Prostate gland (tissue), 2 donors: Measurements from ENCODE around the gene PEMT. TPM values are rescaled to one million over a fixed set of nuclear protein-coding genes. Genes with fewer than 3 reads are reported as not detected.

ENCODE experiments used
- DNase-seq: peaks from one replicate; pipeline ENCODE4 v3.0.0-alpha.2; 2019; ENCODE audit warnings: low spot score
- H3K27ac ChIP-seq, 2 donors: fragments of 200-600 bp; sonication (generic); 2 replicates each; pipeline ENCODE4 v1.5.1; 2017 to 2019
- H3K27me3 ChIP-seq: fragments of 200-600 bp; sonication (generic); replicated peaks from 2 replicates; pipeline ENCODE4 v1.5.1; 2019; ENCODE audit not compliant: insufficient read depth
- H3K36me3 ChIP-seq, 2 donors: fragments of 200-600 bp; sonication (generic); 1 replicate in 1 of 2; 2 replicates in 1 of 2; pipeline versions ENCODE4 v1.5.1 to v1.8.1; 2017 to 2019
- H3K4me1 ChIP-seq: fragments of 200-600 bp; sonication (generic); replicated peaks from 2 replicates; pipeline ENCODE4 v1.5.1; 2019
- H3K4me3 ChIP-seq, 2 donors: fragments of 200-600 bp; sonication (generic); 2 replicates each; pipeline ENCODE4 v1.5.1; 2017 to 2019
- H3K9me3 ChIP-seq: fragments of 200-600 bp; sonication (generic); 2 replicates; pipeline ENCODE4 v1.5.1; 2017
- POLR2A ChIP-seq: fragments of 450-650 bp; IDR thresholded peaks from one replicate; pipeline ENCODE4 v1.6.1; 2016; ENCODE audit warnings: antibody characterized with exemption, mild to moderate bottlenecking
- POLR2AphosphoS5 ChIP-seq: sonication (generic); formaldehyde crosslinking; IDR thresholded peaks from one replicate; pipeline ENCODE4 v1.6.1; 2017; ENCODE audit warnings: antibody characterized with exemption
- WGBS: methylation state at CpG from one replicate; pipeline ENCODE4 v1.1.5; 2018; 5-methylcytosine and 5-hydroxymethylcytosine counted together
- intact Hi-C: fragments of 100-400 bp; cut with DNase I; formaldehyde crosslinking; loops from one replicate; pipeline ENCODE4 v1.14.2; 2022
- total RNA-seq, 2 donors: library from RNA; depleted of rRNA; stranded (reverse); fragments of >200 nt; gene quantifications; one replicate each; pipeline ENCODE4 v1.1.0, GENCODE V29; 2016
- TF ChIP-seq, protein P1 (sequence below), 4 experiments: fragments of 200-600 bp in 2 of 4; fragments of 450-650 bp in 2 of 4; sonication (generic) in 2 of 4; IDR thresholded peaks; 1 replicate in 3 of 4; 2 replicates in 1 of 4; pipeline ENCODE4 v1.5.1; 2016 to 2019; ENCODE audit warnings: antibody characterized with exemption in 4 of 4, mild to moderate bottlenecking in 2 of 4, moderate library complexity in 2 of 4

Gene PEMT
- total RNA-seq, 2 donors from 2014 or later, result 67.0 to 145 TPM

DNA sequence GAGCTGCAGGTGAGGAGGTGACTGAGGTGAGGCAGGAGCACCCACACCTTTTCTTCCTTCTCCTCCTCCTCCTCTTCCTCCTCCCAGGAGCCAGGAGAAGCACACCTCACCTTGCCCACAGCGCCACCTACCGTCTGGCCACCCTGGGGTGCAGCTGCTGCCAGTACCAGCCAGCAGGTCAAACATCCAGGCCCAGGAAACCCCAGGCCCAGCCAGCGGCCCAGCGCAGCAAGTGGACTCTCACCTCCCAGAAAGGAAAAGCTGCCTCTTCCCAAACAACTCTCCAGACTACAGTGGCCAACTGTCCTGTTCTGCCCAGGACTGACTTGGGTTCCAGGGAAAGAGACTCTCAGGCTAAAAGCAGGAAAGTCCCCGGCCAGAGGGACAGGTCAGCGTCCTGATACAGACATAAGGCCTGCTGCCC is 22.7 kb downstream of the PEMT start:
- no peaks in the 10 kb centered on the region for H3K36me3 ChIP-seq
- peak overlapping the region; percentile 68 to 82 for H3K27ac ChIP-seq
- 75% methylated on average over 6 of the region's 6 CpGs for WGBS
- no peaks in the 10 kb centered on the region for H3K27me3 ChIP-seq
- peaks cover 24% of the 10 kb centered on the region for H3K4me1 ChIP-seq
- TF ChIP-seq, protein P1, sequence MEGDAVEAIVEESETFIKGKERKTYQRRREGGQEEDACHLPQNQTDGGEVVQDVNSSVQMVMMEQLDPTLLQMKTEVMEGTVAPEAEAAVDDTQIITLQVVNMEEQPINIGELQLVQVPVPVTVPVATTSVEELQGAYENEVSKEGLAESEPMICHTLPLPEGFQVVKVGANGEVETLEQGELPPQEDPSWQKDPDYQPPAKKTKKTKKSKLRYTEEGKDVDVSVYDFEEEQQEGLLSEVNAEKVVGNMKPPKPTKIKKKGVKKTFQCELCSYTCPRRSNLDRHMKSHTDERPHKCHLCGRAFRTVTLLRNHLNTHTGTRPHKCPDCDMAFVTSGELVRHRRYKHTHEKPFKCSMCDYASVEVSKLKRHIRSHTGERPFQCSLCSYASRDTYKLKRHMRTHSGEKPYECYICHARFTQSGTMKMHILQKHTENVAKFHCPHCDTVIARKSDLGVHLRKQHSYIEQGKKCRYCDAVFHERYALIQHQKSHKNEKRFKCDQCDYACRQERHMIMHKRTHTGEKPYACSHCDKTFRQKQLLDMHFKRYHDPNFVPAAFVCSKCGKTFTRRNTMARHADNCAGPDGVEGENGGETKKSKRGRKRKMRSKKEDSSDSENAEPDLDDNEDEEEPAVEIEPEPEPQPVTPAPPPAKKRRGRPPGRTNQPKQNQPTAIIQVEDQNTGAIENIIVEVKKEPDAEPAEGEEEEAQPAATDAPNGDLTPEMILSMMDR (IDR thresholded peaks at IDR 0.05), result peak; percentile 69 to 91 (median 83)
- TF ChIP-seq POLR2AphosphoS5 (peak; percentile 52), POLR2A (no peak)
- intact Hi-C loops, result loop anchor here (5.0 kb wide), 1 partner anchor 211 kb away; no protein-coding TSS in a partner anchor
- DNase-seq, result peak; percentile 76
- H3K9me3 ChIP-seq, result no peaks in the 10 kb centered on the region
- H3K4me3 ChIP-seq, result no peak overlapping the region

DNA sequence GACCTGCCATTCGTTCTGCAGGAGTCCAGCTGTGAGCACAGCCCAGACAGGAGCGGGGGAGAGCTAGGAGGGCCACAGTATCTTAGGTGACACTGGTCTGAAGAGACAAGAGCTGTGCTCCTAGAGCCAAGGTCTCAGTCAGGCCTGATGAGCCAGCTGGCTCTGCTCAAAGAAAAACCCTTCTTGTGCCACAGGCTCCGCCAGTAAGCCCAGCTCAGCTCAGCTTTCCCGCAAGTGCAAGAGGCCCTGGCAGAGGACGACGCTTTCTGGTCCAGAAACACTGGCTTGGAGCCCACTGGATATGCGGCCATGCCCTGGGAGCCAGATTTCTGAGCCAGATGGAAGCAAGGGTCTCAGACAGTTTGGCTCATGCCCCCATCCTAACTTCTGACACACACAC is 23.9 kb downstream of the PEMT start:
- H3K4me1 ChIP-seq, result peaks cover 24% of the 10 kb centered on the region

DNA sequence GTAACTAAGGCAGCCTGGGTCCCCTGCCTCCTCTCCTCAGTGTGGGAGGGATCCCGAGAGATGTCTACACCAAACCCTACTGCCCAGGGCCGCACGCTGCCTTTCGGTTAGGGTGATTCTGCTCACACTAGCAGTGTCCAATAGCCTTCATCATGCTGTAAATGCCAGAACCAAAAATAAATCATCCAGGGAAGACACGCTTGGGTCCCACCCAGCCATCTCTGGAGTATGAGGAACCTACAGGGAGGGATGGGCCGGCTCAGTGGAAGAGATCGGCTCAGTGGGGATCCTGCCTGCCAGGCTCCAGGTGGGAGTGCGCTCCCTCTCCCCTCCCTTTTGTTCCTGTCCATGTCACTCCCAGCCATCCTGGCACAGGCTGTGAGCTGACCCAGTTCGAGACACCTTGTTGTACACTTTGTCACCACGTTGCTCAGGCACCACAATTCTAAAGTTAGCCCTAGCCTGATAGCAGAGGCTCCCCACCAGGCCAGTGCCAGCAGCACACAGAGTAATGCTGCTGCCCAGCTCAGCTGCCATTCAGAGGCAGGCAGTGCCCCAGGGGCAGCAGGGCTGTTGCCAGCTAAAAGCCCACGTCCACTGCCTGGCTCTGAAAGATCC is 24.5 kb downstream of the PEMT start:
- Histone ChIP-seq H3K36me3 (no peaks in the 10 kb centered on the region), H3K27ac (peak overlapping the region; percentile 68 to 82), H3K4me3 (no peak overlapping the region), H3K4me1 (peaks cover 28% of the 10 kb centered on the region), H3K27me3 (no peaks in the 10 kb centered on the region), H3K9me3 (no peaks in the 10 kb centered on the region)
- TF ChIP-seq POLR2AphosphoS5, result no peak
- TF ChIP-seq POLR2A, result no peak
- TF ChIP-seq, protein P1 (IDR thresholded peaks at IDR 0.05), result no peak
- no peak for DNase-seq
- 41% methylated on average over 11 of the region's 11 CpGs for WGBS
- intact Hi-C loops, result loop anchor here (5.0 kb wide), 1 partner anchor 210 kb away; no protein-coding TSS in a partner anchor

More for the DNA sequence above, 23.9 kb downstream of the PEMT start:
- peak; percentile 92 for DNase-seq
- H3K27ac ChIP-seq, result peak overlapping the region; percentile 68 to 82
- intact Hi-C loops, result loop anchor here (5.0 kb wide), 1 partner anchor 210 kb away; no protein-coding TSS in a partner anchor
- no peaks in the 10 kb centered on the region for H3K9me3 ChIP-seq
- H3K36me3 ChIP-seq, result no peaks in the 10 kb centered on the region
- peak; percentile 93 for TF ChIP-seq POLR2AphosphoS5
- TF ChIP-seq POLR2A, result no peak
- TF ChIP-seq, protein P1 (IDR thresholded peaks at IDR 0.05), result peak in 1 of 4 experiments; percentile 9
- 3% methylated on average over 7 of the region's 7 CpGs for WGBS
- no peak overlapping the region for H3K4me3 ChIP-seq
- H3K27me3 ChIP-seq, result no peaks in the 10 kb centered on the region

DNA sequence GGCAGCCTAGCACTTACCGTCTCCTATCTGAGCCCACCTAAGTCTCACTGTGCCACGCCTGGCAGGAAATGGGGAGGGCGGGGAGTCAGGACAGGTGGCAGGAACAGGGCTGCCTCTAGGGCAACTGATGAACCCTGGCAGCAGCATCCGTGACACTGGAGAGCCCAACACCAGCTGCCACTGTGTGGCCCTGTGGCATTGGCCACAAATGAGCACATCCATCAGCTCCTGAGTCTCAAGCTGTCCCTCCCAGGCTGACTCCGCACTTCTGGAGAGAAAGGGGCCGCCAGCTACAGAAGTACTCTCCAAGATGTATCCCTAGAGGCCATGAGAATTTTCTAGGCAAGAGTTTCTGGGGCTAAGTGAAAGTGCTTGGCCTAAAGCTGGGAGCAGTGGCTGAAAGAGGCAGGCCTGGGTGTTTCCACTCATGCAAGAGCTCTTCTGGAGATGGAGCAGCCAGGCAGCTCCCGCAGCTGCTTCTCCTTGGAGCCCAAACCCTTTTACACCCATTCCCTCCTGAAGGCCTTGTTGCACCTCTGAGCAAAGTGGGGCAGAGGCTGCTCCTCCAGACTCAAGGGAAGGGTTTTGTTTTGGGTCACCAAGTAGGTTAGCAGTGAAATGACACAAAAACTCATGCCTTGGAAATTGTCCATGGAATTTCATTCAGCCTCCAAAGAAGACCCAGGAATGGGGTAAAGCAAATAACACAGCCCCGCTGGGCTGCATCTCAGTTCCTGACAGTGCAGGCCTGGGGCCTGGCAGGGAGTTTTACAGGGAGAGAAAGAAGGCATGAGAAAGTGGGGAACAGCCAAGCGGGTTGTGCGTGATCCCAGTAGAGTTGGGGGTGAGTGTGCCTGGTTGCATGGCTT is 25.8 kb downstream of the PEMT start:
- no peak for DNase-seq
- WGBS, result 74% methylated on average over 10 of the region's 10 CpGs
- intact Hi-C loops, result loop anchor here (5.0 kb wide), 1 partner anchor 208 kb away; no protein-coding TSS in a partner anchor

More for the DNA sequence above, 25.8 kb downstream of the PEMT start:
- Histone ChIP-seq H3K27me3 (no peaks in the 10 kb centered on the region), H3K27ac (peak overlapping the region; percentile 68 to 82), H3K9me3 (no peaks in the 10 kb centered on the region), H3K36me3 (no peaks in the 10 kb centered on the region), H3K4me3 (no peak overlapping the region), H3K4me1 (peaks cover 30% of the 10 kb centered on the region)
- TF ChIP-seq POLR2A (no peak), POLR2AphosphoS5 (no peak)
- TF ChIP-seq, protein P1 (IDR thresholded peaks at IDR 0.05), result no peak
